DMS114 treated with DMSO at 0.1 percent for 48 hours (cell line): ENCODE results near the gene NF2.
"Not testable (repeated sequence)": the region's sequence is repeated elsewhere in the genome, so short reads cannot be mapped to it uniquely, and the experiment has no call there.

Experiments
- DNase-seq: peaks from one replicate; lab custom pipeline; 2025; ENCODE audit not compliant: unreplicated experiment; lab: John Stamatoyannopoulos, UW

The NF2 gene

DNA sequence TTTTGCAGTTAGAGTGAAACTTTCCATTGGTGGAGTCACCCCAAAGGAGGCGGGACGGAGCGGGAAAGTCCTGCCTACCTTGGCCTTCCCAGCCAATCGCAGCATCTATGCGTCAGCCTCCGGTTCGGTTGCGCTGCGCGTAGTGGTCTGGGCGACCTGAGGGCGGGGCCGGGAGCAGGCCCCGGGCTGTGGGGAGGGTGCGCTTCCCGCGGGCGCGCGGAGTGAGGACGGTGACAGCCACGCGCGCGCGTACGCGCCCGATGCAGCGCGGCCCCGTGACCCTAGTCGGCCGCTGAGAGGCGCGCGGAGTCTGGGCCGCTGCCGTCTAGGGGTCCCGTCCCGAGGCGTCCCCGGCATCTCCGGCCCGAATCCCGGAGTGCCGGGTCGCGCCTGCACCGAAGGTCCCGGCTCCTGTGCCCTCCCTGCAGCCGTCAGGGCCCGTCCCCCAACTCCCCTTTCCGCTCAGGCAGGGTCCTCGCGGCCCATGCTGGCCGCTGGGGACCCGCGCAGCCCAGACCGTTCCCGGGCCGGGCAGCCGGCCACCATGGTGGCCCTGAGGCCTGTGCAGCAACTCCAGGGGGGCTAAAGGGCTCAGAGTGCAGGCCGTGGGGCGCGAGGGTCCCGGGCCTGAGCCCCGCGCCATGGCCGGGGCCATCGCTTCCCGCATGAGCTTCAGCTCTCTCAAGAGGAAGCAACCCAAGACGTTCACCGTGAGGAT is at the start of gene NF2:
TSS of gene NF2 (plus strand) at position 276 of the 718 bp plus-strand sequence. CDS start at position 642, 366 bp downstream.
- peak; percentile 97 for DNase-seq

DNA sequence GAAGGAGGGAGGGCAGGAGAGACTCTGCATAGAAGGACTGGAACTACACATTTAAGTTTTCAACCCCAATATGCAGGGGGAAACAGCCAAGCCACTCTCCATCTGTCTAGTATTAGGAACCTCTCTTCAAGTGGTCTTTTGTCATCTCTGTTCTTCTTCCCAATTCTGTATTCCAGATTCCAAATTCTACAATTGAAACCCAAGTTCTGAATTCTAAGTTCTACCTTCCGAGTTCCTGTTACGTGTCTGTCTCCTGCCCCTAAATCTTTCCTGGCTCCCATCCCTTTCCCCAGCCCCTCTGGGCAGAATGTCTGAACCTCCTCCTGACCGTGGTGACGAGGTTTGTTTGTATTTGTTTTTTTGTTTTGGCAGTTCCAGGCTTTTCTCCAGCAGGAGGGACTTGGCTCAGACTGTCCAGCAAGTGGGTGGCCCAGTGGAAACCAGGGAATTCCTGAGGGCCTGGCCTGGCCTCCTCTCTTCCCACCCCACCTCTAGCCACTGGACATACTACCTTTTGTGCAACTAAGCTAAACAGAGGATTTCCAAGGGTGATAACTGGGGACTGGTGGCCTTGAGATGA is 48.3 kb upstream of the NF2 start:
- no peak for DNase-seq

DNA sequence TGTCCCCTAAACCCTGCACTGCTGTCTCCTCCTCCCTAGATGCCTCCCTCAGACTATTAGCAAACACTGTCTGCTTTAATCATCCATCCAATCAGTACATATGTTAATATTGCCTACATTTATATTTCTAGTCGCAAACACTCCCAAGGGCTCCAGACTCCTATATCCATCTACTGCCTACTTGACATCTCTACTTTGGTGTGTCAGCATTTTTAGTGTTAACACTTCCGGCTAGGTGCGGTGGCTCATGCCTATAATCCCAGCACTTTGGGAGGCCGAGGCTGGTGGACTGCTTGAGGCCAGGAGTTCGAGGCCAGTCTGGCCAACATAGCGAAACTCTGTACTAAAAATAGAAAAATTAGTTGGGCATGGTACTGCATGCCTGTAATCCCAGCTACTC is 44.4 kb upstream of the NF2 start:
- DNase-seq, result no peak

DNA sequence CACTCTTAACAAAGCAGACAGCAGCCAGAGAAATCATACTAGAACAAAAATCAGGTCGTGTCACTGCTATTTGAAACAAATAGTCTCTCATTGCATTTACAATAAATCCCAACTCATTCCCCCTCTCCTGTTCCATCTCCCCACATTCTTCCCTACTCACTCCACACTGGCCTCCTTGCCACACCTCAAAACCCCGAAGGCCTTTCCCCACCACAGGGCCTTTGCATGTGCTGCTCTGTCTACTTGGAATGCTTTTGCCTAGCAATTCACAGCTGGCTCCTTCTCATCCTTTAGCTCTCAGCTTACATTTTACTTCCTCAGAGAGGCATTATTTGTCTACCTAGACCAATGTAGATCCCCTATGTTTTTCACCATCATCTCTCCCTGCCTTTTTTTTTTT is 43.6 kb upstream of the NF2 start:
- no peak for DNase-seq

DNA sequence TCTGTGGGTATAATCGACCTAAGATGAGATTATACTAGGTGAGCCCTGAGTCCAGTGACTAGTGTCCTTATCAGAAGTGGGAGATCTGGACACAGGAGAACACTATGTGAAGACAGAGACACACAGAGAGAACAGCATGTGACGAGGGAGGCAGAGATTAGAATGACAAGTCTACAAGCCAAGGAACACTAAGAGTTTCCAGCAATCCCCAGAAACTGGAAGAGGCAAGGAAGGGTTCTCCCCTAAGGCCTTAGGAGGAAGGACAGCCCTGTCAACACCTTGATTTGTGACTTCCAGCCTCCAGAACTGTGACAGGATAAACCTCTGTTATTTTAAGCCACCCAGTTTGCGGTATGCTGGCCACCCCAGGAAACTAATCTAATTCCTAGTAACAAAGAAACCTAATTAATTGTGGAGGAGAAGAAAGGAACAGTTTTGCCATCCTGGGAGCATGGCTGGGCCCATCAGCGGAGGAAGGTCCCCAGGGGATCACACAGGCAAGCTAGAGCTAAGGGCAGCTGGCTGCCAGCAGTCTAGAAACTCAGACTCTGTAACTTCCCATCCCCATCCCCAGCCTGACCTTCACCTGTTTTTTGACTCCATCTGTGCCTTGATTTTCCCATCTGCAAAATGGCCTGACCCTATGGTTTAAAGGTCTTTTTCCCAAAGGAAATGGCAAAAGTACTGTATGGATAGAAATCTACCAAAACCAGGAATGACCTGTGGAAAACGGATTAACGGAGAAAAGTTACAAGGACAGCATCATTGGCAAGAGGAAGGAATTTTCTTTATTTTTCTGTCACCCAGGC is 39.6 kb upstream of the NF2 start:
- no peak for DNase-seq

DNA sequence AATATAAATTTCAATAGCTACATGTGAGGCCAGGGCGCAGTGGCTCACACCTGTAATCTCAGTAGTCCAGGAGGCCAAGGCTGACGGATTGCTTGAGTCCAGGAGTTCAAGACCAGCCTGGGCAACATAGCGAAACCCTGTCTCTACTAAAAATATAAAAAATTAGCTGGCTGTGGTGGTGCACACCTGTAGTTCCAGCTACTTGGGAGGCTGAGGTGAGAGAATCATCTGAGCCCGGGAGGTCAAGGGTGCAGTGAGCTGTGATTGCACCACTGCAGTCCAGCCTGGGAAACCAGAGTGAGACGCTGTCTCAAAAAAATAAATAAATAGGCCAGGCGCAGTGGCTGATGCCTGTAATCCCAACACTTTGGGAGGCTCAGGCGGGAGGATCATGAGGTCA is 36.9 kb upstream of the NF2 start:
- DNase-seq, result not testable (repeated sequence)

DNA sequence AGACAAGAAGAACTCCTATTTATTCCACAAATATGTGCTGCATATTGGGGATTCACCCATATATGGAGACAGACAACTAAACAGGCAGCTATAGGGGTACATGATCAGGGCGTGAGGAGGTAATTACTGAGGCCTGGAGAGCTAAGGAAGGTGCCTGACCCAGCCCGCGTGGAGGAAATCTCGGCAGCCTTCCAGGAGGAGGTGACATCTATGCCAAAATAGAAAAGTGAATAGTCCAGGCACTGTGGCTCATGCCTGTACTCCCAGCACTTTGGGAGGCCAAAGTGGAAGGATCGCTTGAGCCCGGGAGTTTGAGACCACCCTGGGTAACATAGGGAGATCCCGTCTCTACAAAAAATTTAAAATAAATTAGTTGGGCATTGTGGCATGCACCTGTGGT is 36.1 kb upstream of the NF2 start:
- DNase-seq, result no peak

DNA sequence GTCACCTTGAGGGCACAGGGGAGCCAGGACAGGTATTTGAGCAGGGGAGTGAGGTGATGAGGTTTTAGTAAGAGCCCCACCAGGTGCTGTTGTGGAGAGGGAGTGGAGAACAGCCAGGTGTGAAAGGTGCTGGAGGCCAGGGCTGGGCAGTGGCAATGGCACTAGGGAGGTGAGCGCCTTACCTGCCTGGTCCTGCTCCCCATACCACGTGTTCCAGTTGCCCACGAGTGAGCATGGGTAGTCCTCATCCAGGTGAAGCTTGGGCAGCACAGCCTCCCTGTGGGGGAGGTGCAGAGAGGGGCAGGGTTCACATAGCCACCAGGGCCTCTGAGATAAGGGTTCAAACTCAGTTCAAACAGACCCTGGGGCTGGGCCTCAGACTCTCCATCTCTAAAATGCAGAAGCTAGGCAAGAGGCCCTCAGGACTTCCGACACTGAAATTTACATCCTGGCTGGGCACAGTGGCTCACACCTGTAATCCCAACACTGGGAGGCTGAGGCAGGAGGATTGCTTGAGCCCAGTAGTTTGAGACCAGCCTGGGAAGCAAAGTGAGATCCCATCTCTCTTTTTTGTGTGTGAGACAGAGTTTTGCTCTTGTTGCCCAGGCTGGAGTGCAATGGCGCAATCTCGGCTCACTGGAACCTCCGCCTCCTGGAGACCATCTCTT is 34.3 kb upstream of the NF2 start:
- DNase-seq, result no peak

DNA sequence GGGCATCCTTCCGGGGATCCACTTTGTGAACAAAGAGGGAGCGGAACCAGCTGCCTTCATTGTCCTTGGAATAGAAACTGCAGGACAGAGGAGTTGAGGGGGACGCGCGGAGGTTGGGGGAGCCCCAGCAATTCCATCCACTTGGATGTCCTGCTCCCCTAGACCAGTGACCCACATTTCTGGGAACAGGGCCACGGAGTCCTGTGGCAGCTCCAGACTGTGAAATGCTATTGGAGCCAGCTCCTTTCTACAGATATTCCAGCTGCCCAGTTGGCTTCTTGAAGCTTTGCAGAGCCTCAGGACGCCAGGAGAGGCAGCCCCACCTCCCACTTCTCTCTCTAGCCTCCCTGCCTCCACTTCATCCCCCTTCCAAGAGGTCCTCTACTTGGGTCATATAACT is 33.0 kb upstream of the NF2 start:
- no peak for DNase-seq

DNA sequence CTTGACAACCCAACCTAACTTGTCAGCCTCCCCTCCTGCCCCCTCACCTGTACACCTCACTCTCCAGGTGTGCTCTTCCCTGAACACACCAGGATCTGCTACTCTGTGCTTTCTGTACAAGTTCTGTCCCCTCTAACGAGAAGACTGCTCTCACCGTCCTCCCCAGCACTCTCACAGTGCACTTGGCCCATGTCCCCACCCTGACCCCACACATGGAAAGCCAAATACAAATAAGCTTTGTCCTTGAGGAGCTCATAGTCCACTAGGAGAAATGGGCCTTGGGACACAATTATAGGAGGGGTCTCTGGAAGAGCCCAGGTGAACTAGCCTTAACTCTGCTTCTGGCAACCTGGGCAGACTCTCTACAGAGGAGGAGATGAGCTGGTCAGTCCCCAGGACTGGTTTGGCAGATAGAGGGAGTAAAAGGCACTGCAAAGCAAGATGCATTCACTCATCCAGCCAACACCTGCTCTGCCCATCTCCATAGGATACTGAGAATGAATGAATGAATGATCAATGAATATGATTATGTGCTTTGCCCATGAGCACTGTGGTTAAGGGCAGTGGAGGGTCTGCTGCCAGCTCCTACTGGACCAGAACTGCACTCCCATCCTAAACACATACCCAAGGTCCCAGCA is 32.4 kb upstream of the NF2 start:
- no peak for DNase-seq

DNA sequence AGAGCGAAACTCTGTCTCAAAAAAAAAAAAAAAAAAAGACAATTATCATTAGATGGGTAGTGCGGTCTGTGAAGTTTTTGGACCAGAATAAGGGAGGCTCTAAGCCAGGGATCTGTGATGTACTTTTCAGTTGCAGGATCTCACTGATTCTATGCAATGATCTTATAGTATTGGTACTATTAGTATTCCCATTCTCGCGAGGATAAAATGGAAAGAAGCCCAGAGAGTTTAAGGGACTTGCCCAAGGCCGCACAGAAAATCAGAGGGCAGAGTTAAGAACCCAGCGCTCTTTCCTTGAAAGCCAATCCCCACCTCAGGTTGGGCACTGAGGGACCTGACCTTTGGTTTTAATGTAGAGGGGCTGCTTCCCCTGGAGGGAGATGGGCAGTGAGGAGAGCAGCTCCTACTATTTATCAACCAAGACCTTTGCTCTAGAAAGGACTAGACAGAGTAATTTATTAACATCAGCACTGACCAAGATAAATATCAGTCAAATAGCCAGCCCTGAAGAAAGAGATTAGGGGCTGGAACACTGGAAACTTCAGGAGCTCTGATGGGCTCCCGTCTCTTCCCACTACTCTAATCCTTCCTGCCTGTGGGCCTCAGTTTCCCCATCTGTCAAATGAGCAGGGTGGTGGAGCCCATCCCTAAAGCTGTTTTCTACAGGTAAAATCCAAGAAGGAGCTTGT is 28.5 kb upstream of the NF2 start:
- DNase-seq, result no peak

DNA sequence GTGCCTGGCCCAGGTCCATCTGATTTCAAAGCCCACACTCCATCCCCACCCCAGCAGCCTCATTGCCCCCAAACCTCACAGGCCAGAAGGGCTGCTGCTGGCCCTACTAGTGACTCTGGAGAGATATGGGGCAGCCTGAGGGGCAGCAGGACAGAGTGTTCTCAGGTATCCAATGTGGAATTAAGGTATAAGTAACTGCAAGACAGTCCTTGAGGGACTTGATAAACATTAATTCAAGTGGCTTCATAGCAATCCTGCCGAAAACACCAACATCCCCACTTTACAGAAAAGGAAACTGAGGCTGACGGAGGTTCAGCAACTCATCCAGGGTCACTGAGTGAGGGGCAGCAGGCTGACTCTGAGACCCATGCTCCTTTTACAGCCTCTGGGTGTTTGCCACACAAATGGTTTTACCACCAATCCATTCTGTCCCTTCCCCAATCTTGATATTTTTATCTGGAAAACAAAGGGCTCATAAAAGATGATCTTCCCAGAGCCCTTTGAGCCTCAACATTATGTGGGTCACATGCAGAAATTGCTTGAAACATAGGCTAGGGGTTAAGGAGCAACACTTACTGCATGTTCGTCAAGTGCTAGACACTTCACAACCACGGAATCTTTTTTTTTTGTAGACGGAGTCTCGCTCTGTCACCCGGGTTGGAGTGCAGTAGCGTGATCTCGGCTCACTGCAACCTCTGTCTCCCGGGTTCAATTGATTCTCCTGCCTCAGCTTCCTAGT is 24.8 kb upstream of the NF2 start:
- DNase-seq, result no peak

DNA sequence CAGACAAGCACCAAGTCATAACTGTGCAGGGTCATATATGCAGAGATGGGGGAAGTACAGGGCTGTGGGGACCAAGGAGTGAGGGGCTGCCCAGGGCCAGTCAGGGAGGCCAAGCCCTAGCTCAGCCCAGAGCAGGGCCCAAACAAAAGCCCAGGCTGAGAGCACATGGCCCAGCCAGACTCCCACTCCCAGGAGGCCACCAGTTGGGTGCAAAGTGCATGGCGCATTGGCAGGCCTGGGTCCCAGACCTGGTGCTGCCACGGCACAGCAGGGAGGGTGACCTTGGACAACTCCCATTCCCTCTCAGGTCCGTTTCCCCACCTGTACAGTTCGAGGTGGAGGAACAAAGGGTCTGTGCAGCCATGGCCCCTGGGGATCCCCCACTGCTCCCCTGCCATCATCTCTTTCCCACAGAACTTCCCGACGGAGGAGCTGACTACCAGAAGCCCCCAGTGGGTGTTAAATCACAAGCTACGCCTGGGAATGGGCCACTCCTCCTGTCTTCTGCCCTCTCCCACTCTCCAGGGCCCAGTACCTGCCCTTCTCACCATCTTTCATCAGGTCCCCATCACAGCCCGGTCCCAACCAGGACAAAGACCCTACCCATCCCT is 23.1 kb upstream of the NF2 start:
- no peak for DNase-seq

DNA sequence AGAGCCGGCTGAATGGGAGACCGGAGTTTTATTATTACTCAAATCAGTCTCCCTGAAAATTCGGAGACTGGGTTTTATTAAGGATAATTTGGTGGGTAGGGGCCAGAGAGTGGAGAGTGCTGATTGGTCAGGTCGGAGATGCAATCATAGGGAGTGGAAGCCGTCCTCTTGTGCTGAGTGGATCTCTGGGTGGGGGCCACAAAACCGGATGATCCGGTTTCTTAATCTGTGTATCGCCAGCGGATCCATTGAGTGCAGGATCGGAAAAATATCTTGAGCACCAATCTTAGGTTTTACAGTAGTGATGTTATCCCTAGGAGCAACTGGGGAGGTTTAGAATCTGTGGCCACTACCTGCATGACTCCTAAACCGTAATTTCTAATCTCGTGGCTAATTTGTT is 21.6 kb upstream of the NF2 start:
- no peak for DNase-seq

DNA sequence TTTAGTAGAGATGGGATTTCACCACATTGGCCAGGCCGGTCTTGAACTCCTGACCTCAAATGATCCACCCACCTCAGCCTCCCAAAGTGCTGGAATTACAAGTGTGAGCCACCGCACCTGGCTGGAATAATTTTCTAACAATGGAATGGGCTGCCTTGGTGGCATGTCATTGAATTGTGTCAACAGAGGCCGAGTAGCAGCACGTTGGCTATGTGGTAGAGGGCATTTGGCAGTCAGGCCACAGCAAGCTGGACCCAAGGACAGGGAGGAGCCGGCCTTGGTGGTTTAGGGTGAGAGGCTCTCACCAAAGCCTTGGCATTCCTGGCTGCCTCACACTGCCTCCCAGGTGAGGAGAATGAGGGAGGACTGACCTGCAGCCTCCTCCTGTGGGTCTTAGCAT is 18.5 kb upstream of the NF2 start:
- DNase-seq, result no peak

DNA sequence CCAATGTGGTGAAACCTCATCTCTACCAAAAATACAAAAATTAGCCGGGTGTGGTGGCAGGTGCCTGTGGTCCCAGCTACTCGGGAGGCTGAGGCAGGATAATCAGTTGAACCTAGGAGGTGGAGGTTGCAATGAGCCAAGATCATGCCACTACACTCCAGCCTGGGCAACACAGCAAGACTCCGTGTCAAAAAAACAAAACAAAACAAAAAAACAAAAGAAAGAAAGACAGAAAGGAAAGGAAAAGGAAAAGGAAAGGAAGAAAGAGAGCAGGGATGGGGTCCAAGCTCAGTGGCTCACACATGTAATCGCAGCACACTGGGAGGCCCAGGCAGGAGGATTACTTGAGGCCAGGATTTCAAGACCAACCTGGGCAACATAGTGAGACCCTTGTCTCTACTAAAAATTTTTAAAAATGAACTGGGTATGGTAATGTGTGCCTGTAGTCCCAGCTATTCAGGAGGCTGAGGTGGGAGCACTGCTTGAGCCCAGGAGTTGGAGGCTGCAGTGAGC is 17.2 kb upstream of the NF2 start:
- not testable (repeated sequence) for DNase-seq

DNA sequence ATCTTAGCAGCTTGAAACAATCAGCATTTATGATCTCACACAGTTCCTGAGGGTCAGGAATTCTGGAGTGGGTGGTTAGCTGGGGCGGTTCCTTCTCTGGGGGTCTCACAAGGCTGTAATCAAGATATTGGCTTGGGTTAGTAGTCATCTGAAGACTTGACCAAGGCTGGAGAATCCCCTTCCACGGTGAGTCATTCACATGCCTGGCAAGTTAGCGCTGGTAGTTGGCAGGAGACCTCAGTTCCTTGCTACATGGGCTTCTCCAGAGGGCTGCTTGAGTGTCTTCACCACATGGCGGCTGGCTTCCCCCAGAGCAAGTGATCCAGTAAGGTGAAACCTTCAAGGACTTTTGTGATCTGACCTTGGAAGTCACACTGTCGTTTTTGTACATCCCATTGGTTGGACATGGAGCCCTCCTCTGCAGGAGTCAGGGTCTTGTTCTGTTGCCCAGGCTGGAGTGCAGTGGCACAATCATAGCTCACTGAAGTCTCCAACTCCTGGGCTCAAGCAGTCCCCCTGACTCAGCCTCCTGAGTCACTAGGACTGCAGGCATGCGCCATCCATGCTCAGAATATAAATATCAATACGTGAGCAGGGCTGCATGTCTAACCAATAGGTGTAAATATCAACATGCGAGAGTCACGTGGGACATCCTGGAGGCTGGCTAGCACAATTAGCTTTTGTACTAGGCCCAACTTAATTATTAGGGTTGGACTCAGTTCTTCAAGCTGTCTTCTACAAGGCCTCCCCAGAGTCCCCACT is 15.3 kb upstream of the NF2 start:
- no peak for DNase-seq

DNA sequence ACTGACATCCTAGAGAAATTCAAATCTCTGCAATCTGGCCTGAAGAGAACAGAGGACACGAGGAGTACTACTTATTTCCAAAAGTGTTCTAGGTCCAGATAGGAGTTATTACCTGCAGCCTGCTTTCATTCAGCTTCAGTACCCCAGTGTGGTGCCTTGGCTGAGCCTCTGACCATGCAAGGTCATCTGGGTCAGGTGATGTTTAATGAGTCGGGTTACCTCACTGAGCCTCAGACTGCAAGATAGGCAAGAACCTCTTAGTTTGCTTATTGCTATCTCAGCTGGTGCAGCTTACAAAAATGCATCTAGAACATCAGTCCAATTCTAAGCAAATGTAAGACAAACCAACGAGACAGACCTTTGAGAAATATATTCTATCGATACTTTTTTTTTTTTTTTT is 9.5 kb upstream of the NF2 start:
- no peak for DNase-seq

DNA sequence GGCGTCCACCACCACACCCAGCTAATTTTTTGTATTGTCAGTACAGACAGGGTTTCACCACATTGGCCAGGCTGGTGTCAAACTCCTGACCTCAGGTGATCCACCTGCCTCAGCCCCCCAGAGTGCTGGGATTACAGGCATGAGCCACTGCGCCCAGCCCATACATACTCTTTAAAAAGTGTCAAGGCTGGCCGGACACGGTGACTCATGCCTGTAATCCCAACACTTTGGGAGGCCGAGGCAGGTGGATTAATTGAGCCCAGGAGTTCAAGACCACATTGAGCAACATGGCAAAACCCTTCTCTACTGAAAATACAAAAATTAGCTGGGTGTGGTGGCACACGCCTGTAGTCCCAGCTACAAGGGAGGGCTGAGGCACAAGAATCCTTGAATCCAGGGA is 9.0 kb upstream of the NF2 start:
- DNase-seq, result not testable (repeated sequence)
